OCI-LY3 (cell line): Measurements from ENCODE around the gene SLC25A41.

Source experiments
- H2AFZ ChIP-seq: fragments of 200-600, 300-600 bp; shearing (Covaris generic); 2 replicates; pipeline ENCODE4 v1.6.0; 2014; ENCODE audit warnings: antibody characterized with exemption, low read depth, low read length
- H3K27ac ChIP-seq: fragments of 200-600, 300-600 bp; sonication (generic); 2 replicates; pipeline ENCODE4 v1.5.1; 2014; ENCODE audit warnings: mild to moderate bottlenecking, low read length, moderate library complexity, mixed read lengths
- H3K27me3 ChIP-seq: fragments of 200-600, 300-600 bp; sonication (generic); 2 replicates; pipeline ENCODE4 v1.6.1; 2014; ENCODE audit warnings: low read depth, low read length, mixed read lengths
- H3K36me3 ChIP-seq: fragments of 200-600, 300-600 bp; sonication (generic); replicated peaks from 2 replicates; pipeline ENCODE3; 2014; ENCODE audit warnings: low read depth, low read length, mixed read lengths
- H3K4me1 ChIP-seq: fragments of 300-600, 200-600 bp; sonication (generic); 2 replicates; pipeline ENCODE4 v1.6.1; 2014; ENCODE audit warnings: low read length, mixed read lengths
- H3K4me2 ChIP-seq: fragments of 200-600, 300-600 bp; sonication (generic); 2 replicates; pipeline ENCODE4 v1.6.1; 2014; ENCODE audit warnings: low read length, mixed read lengths
- H3K4me3 ChIP-seq: fragments of 300-600, 200-600 bp; sonication (generic); 2 replicates; pipeline ENCODE4 v1.5.1; 2014; ENCODE audit warnings: antibody characterized with exemption, mild to moderate bottlenecking, low read length, moderate library complexity
- H3K79me2 ChIP-seq: fragments of 300-600, 200-600 bp; shearing (Covaris generic); 2 replicates; pipeline ENCODE4 v1.6.1; 2014; ENCODE audit warnings: mild to moderate bottlenecking, low read length, mixed read lengths
- H3K9ac ChIP-seq: fragments of 300-600, 200-600 bp; shearing (Covaris generic); 2 replicates; pipeline ENCODE4 v1.6.0; 2014; ENCODE audit warnings: mild to moderate bottlenecking, low read length, moderate library complexity
- H3K9me3 ChIP-seq: fragments of 200-600, 300-600 bp; shearing (Covaris generic); 2 replicates; pipeline ENCODE4 v1.6.1; 2014; ENCODE audit warnings: low read length, mixed read lengths; ENCODE audit not compliant: insufficient read depth
- H4K20me1 ChIP-seq: fragments of 200-600, 300-600 bp; sonication (generic); 2 replicates; pipeline ENCODE4 v1.6.1; 2016; ENCODE audit warnings: low read length, mixed read lengths; ENCODE audit not compliant: insufficient read depth
- CTCF ChIP-seq: fragments of 200-600, 300-600 bp; sonication (generic); IDR thresholded peaks from 2 replicates; pipeline ENCODE4 v1.5.1; 2014; ENCODE audit warnings: antibody characterized with exemption, low read length, low read depth
- EZH2phosphoT487 ChIP-seq: fragments of 200-600 bp; shearing (Covaris generic); IDR thresholded peaks from 2 replicates; pipeline ENCODE4 v1.6.1; 2018; ENCODE audit warnings: antibody characterized with exemption, mixed run types, low read depth

Gene SLC25A41

GRCh38 chr19:6442087-6442688 lies 8.6 kb upstream of the SLC25A41 start:
- H2AFZ ChIP-seq: no peak overlapping the region
- no peaks in the 10 kb centered on the region for H3K9me3 ChIP-seq
- H3K27me3 ChIP-seq: no peaks in the 10 kb centered on the region
- H3K4me3 ChIP-seq: no peak overlapping the region
- peaks cover 30% of the 10 kb centered on the region for H3K36me3 ChIP-seq
- H3K9ac ChIP-seq: no peak overlapping the region
- no peak overlapping the region for H3K4me2 ChIP-seq
- no peak overlapping the region for H3K27ac ChIP-seq
- TF ChIP-seq EZH2phosphoT487 (no peak), CTCF (no peak)
- no peaks in the 10 kb centered on the region for H3K4me1 ChIP-seq
- H4K20me1 ChIP-seq: no peaks in the 10 kb centered on the region
- no peaks in the 10 kb centered on the region for H3K79me2 ChIP-seq

GRCh38 chr19:6440905-6441304 lies 7.3 kb upstream of the SLC25A41 start:
- Histone ChIP-seq H4K20me1 (no peaks in the 10 kb centered on the region), H2AFZ (no peak overlapping the region), H3K4me3 (no peak overlapping the region), H3K36me3 (peaks cover 21% of the 10 kb centered on the region), H3K27me3 (no peaks in the 10 kb centered on the region), H3K4me2 (no peak overlapping the region), H3K4me1 (no peaks in the 10 kb centered on the region), H3K79me2 (no peaks in the 10 kb centered on the region), H3K9ac (no peak overlapping the region), H3K27ac (no peak overlapping the region), H3K9me3 (no peaks in the 10 kb centered on the region)
- TF ChIP-seq CTCF (no peak), EZH2phosphoT487 (no peak)

- TF ChIP-seq CTCF (no peak), EZH2phosphoT487 (no peak)
- Histone ChIP-seq H2AFZ (no peak overlapping the region), H4K20me1 (no peaks in the 10 kb centered on the region), H3K4me1 (no peaks in the 10 kb centered on the region), H3K27me3 (no peaks in the 10 kb centered on the region), H3K9ac (no peak overlapping the region), H3K4me3 (no peak overlapping the region), H3K27ac (no peak overlapping the region), H3K9me3 (no peaks in the 10 kb centered on the region), H3K79me2 (no peaks in the 10 kb centered on the region), H3K4me2 (no peak overlapping the region), H3K36me3 (peaks cover 13% of the 10 kb centered on the region)
Measured at GRCh38 chr19:6439743-6440142, 6.2 kb upstream of the SLC25A41 start.

- no peaks in the 10 kb centered on the region for H3K36me3 ChIP-seq
- H3K27ac ChIP-seq: no peak overlapping the region
- no peaks in the 10 kb centered on the region for H3K27me3 ChIP-seq
- no peaks in the 10 kb centered on the region for H4K20me1 ChIP-seq
- TF ChIP-seq EZH2phosphoT487: no peak
- TF ChIP-seq CTCF: no peak
- H3K4me1 ChIP-seq: peaks cover 6% of the 10 kb centered on the region; the same call in 1 of the 2 replicates
- H3K79me2 ChIP-seq: no peaks in the 10 kb centered on the region
- H3K4me2 ChIP-seq: no peak overlapping the region
- H2AFZ ChIP-seq: no peak overlapping the region
- no peaks in the 10 kb centered on the region for H3K9me3 ChIP-seq
- H3K9ac ChIP-seq: no peak overlapping the region
- H3K4me3 ChIP-seq: no peak overlapping the region
Measured at GRCh38 chr19:6433165-6433564, 398 bp downstream of the SLC25A41 start.
